CD4-positive, alpha-beta T cell treated with Interleukin-6 at 100 ng/mL for 8 hours (primary cell): ENCODE data around the gene EZH2.

Experiments used
- DNase-seq: peaks from one replicate; pipeline ENCODE4 v3.0.0-alpha.2; 2020; ENCODE audit warnings: mixed read lengths, low spot score

Gene EZH2

GRCh38 chr7:148854983-148855382 lies 29.1 kb downstream of the EZH2 start:
- no peak for DNase-seq

GRCh38 chr7:148852272-148852671 lies 31.8 kb downstream of the EZH2 start:
- DNase-seq: no peak

DNA sequence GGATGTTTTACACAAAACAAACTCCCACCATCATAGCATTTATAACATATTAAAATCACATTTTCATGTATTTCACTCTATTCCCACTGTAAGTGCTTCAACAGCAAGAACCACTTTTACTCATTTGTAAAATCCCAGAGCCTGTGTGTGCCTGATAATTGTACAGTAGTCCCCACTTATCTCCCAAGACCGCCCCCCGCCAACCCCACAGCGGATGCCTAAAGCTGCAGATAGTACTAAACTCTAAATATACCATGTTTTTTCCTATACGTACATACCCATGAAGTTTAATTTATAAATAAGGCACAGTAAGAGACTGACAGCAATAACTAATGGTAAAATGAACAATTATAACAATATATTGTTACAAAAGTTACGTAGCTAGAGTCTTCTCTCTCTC lies 33.5 kb downstream of the EZH2 start:
- no peak for DNase-seq

- no peak for DNase-seq
Observed at GRCh38 chr7:148849393-148850098, 34.5 kb downstream of the EZH2 start.

DNA sequence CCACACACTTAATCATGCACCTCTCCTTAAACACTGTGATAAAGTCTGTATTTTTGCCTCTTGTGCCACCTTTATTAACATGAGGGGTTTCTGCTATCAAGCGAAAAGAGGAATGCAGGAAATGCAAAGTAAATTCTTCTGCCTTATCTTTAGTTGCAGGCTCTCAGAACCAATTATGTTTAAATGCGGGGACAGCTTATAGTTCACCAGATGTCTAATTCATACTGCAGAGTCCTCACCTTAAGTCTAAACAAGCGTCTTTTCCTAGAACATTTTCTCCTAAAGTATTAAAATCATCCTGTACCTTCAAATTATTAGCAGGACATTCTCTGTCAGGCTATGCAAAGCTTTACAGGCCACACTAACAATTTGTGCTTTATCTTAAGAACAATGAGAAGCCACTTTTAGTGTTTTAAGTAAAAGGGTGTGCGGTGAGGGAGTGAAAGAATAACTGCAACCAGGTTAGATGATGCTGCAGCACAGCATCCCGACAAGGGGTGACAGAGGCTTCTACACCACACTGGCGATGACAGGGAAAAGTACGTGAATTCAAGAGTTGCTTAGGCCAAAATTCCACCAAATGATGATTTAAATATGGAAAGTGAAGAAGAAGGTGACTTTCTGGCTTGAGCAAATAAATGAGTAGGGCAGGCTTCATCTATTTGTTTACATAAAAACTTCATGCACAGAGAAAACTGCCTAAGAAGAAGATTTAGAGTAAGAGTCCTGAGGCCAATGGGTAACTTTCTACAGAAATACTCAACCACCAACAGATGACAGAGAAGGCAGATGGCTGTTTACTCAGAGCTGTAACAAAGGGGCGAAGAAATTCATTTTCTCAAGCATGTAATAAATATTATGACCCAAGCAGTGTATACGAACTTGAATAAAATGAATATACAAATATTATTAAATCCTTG lies 36.0 kb downstream of the EZH2 start:
- no peak for DNase-seq

DNA sequence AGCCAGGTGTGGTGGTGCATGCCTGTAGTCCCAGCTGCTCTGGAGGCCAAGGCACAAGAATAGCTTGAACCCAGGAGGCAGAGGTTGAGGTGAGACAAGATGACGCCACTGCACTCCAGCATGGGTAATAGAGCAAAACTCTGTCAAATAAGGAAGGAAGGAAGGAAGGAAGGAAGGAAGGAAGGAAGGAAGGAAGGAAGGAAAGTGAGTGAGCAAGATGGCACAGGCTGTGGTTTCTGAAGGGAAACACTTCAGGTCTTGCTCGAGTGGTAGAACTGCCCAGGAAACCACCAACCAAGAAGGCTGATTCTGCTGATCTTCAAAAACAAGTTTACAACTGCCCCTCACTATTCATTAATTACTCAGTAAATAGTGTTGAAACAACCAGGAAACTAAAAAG lies 45.2 kb downstream of the EZH2 start:
- peak; percentile 16 for DNase-seq

GRCh38 chr7:148835854-148836253 lies 48.2 kb downstream of the EZH2 start:
- no peak for DNase-seq

- no peak for DNase-seq
Observed at GRCh38 chr7:148834605-148835004, 49.5 kb downstream of the EZH2 start.

DNA sequence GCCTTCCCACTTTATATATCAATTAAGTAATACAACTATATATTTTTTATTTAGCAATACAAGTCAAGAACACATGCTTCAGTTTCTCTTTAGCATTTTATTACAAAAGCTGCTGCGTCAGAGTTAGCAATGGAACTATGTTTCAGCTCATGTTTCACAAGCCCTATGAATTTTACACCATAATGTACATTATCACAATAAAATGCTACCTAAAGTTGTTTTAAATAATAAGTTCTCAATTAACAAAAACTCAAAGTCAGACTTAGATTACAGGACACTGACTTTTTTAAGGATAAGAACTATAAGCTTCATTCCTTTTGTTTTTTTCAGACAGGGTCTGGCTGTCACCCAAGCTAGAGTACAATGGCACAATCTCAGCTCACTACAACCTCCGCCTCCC lies 52.3 kb downstream of the EZH2 start:
- DNase-seq: no peak

DNA sequence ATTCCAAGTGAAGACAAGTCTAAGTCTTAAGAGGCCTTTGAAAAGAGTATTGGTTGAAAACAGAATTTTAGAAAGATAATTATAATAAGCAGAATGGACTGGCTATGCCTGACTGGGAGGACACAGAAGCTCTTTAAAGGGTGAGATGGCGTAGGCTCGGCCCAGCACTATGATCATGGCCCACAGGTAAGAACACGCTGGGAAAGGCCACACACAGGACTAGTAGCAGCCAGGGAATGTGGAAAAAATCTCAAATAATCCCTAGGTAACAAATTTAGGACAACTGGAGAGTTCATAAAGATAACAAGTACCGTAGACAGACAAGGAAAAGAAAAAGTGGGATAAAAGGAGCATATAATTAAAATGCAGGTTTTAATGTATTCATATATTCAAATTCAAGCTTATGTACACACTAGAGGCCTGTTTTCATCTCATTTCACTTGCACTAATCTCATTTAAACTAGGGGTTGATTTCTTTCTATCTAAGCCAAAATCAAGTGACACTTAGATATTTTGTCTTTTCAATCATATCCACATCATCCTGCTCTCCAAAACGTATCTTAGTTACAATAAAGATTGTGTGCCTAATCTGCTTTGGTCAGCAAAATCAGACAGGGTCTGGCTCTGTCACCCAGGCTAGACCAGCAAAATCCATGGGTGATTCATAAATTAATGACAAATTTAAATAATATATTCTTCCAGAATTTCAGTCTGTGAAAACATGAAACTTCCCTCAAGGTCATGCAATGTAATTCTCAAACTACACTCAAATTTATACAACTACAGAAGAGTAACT lies 53.0 kb downstream of the EZH2 start:
- DNase-seq: no peak

GRCh38 chr7:148828965-148829364 lies 55.1 kb downstream of the EZH2 start:
- no peak for DNase-seq

- DNase-seq: no peak
Observed at GRCh38 chr7:148825338-148825737, 58.8 kb downstream of the EZH2 start.

DNA sequence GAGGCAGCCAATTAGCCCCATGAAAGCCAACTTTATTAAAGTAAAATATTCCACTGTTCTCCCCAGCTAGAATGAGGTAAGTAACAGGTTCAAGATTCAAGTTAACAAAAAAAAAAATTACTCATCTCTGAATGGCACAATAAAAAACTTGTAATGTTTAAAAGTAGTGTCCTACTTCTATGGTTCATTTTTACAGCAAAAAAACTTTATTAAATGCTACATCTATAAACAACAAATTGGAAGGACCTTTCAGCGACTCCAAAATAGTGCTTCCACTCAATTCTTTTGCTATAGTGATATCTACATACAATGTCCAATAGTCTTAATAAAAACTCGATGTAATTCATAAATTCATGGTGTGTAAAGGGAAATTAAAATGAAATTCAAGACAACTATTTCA lies 59.2 kb downstream of the EZH2 start:
- DNase-seq: no peak

DNA sequence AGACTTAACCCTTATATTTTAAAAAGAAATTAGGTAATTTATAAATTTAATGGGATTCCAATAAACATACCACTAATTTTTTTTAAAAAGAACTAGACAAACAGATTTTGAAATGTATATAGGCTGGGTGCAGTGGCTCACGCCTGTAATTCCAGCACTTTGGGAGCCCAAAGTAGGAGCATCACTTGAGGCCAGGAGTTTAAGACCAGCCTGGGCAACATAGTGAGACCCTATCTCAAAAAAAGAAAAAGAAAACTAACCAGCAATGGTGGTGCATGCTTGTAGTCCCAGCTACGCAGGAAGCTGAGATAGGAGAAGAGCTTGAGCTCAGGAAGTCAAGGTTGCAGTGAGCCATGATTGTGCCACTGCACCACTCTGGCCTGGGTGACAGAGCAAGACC lies 62.7 kb downstream of the EZH2 start:
- no peak for DNase-seq

GRCh38 chr7:148819697-148820360 lies 64.3 kb downstream of the EZH2 start:
- DNase-seq: no peak

- DNase-seq: no peak
Observed at GRCh38 chr7:148815612-148816011, 68.5 kb downstream of the EZH2 start.

DNA sequence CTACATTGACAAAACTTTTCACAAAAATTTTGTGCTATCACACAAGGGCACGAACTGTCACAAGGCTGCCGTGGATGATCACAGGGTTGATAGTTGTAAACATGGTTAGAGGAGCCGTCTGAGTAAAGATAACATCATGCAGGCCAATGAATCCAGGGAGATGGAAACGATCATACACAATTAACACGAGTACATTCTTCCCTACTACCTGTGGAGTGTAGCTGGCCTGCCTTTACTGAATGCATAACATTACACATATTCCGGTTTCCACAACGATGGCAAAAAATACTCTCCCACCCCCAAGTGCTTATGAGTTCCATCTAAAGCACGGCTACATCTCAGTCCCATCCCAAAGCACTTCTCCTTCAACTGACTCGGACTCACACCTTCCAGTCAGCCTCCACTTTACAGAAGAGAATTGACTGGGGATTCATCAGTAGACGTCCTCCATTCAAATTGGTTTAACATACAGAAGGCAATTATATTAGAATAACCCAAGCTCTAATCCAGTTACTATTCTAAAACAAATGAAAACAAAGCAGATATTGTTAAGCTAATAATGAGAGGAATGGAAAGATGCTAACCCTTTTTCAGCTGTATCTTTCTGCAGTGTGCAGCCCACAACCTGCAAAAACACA lies 69.0 kb downstream of the EZH2 start:
- DNase-seq: no peak

DNA sequence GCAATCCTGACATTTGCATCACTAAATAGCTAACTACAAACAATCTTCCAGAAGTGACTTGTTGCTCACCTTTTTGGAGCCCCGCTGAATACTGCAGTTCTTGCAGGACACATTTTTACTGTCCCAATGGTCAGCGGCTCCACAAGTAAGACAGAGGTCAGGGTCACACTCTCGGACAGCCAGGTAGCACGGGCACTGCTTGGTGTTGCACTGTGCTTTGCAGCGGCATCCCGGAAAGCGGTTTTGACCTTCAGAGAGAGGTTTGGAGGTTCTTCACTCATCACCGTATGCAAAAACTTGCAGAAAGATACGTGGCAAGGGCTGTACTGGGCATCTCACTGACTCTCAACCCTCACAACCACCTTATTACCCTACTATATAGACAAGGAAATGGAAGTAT lies 70.2 kb downstream of the EZH2 start:
- DNase-seq: no peak

- no peak for DNase-seq
Observed at GRCh38 chr7:148811892-148812291, 72.2 kb downstream of the EZH2 start.

GRCh38 chr7:148809856-148810255 lies 74.2 kb downstream of the EZH2 start:
- DNase-seq: no peak

DNA sequence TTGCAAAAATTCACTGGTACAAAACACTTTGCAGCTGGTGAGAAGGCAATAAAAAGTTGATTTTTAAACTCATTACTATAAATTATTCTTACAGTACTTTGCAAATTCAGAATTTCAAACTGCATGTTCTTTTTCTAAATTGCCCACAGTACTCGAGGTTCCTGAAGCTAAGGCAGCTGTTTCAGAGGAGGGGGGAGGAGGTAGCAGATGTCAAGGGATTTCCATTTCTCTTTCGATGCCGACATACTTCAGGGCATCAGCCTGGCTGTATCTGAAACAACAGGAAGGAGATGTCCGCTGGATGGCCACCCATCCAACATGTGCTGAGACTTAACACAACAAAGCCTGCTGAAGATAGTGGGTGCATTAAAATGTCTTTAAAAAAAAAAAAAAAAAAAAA lies 76.7 kb downstream of the EZH2 start:
- no peak for DNase-seq

DNA sequence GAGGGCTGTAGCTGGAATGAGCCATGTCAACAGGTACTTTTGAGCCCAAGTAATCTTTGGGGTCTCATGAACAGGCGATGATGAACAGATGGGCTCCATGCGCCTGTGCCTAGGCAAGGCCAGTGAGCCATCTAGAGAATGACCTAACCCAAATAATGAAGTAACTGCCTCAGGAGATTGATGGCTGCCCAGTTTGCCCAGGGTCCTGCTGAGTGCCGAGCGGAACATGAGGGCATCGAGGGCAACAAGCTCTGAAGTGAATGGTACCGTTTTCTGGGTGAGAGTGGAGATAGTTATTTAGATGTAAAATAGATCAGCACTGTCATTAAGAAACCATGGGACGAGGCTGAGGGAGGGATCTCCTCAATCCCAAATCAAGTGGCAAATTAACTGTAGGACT lies 77.9 kb downstream of the EZH2 start:
- DNase-seq: no peak
